Measurements from ENCODE around the gene ATXN1. TPM values are rescaled to one million over a fixed set of nuclear protein-coding genes. Genes with fewer than 3 reads are reported as not detected.
"Not testable (repeated sequence)": the region's sequence is repeated elsewhere in the genome, so short reads cannot be mapped to it uniquely, and the experiment has no call there.

Gene ATXN1
- total and polyA plus RNA-seq, 7 experiments from 2014 or later: 1.5 to 82.7 (median 42.4) TPM

- no peak for ATAC-seq
- Mint-ChIP-seq H3K4me1 (peaks cover 0 to 6% (median 0%) of the 10 kb centered on the region in 7 donors), H3K9me3 (no peaks in the 10 kb centered on the region), H3K36me3 (no peaks in the 10 kb centered on the region), H3K4me3 (no peak overlapping the region), H3K27ac (no peak overlapping the region), H3K27me3 (peaks cover 0 to 17% (median 0%) of the 10 kb centered on the region in 5 donors)
- no peak overlapping the region for H3K4me3 ChIP-seq (ENCODE audit: low read length)
- H3K4me1 ChIP-seq (ENCODE audit: control insufficient read depth in 2 of 2, insufficient read depth in 2 of 2, low read length in 2 of 2): no peaks in the 10 kb centered on the region
- H3K9me3 ChIP-seq (ENCODE audit: control insufficient read depth in 2 of 3, low read length in 3 of 3): no peaks in the 10 kb centered on the region
- POLR2A ChIA-PET: no interaction called here
- intact Hi-C loops (cut with micrococcal nuclease): no loop called here
- DNase-seq: no peak
- CTCF ChIA-PET: no interaction called here
- H3K36me3 ChIP-seq (ENCODE audit: control insufficient read depth in 2 of 3, insufficient read depth in 3 of 3, low read length in 3 of 3): no peaks in the 10 kb centered on the region
- no peaks in the 10 kb centered on the region for H3K27me3 ChIP-seq (ENCODE audit: control insufficient read depth in 2 of 2, insufficient read depth in 2 of 2, low read length in 2 of 2)
- no peak overlapping the region for H3K27ac ChIP-seq (ENCODE audit: low read depth, low read length)
Measured at GRCh38 chr6:16799279-16800193, 38.3 kb upstream of the ATXN1 start.

- Mint-ChIP-seq H3K9me3 (peaks cover 2 to 10% (median 7%) of the 10 kb centered on the region in 11 donors), H3K4me3 (no peak overlapping the region), H3K4me1 (peaks cover 0 to 2% (median 0%) of the 10 kb centered on the region in 7 donors), H3K36me3 (peaks cover 0 to 5% (median 0%) of the 10 kb centered on the region in 5 donors), H3K27me3 (peaks cover 0 to 20% (median 5%) of the 10 kb centered on the region in 5 donors), H3K27ac (no peak overlapping the region)
- ChIA-PET CTCF (no interaction called here), POLR2A (no interaction called here)
- Histone ChIP-seq H3K9me3 (ENCODE audit: control insufficient read depth in 2 of 3, low read length in 3 of 3) (no peaks in the 10 kb centered on the region), H3K4me1 (ENCODE audit: control insufficient read depth in 2 of 2, insufficient read depth in 2 of 2, low read length in 2 of 2) (no peaks in the 10 kb centered on the region), H3K36me3 (ENCODE audit: control insufficient read depth in 2 of 3, insufficient read depth in 3 of 3, low read length in 3 of 3) (no peaks in the 10 kb centered on the region), H3K27ac (ENCODE audit: low read depth, low read length) (no peak overlapping the region), H3K27me3 (ENCODE audit: control insufficient read depth in 2 of 2, insufficient read depth in 2 of 2, low read length in 2 of 2) (no peaks in the 10 kb centered on the region), H3K4me3 (ENCODE audit: low read length) (no peak overlapping the region)
- DNase-seq (no peak), ATAC-seq (no peak)
- intact Hi-C loops (cut with micrococcal nuclease): no loop called here
Measured at GRCh38 chr6:16793828-16794412, 32.7 kb upstream of the ATXN1 start.

GRCh38 chr6:16789329-16790038 lies 28.2 kb upstream of the ATXN1 start:
- DNase-seq (no peak), ATAC-seq (no peak)
- Histone ChIP-seq H3K9me3 (ENCODE audit: control insufficient read depth in 2 of 3, low read length in 3 of 3) (no peaks in the 10 kb centered on the region), H3K4me1 (ENCODE audit: control insufficient read depth in 2 of 2, insufficient read depth in 2 of 2, low read length in 2 of 2) (no peaks in the 10 kb centered on the region), H3K36me3 (ENCODE audit: control insufficient read depth in 2 of 3, insufficient read depth in 3 of 3, low read length in 3 of 3) (no peaks in the 10 kb centered on the region), H3K27ac (ENCODE audit: low read depth, low read length) (no peak overlapping the region), H3K27me3 (ENCODE audit: control insufficient read depth in 2 of 2, insufficient read depth in 2 of 2, low read length in 2 of 2) (no peaks in the 10 kb centered on the region), H3K4me3 (ENCODE audit: low read length) (no peak overlapping the region)
- Mint-ChIP-seq H3K4me3 (no peak overlapping the region), H3K4me1 (peaks cover 0 to 3% (median 0%) of the 10 kb centered on the region in 7 donors), H3K27me3 (peaks cover 0 to 14% (median 5%) of the 10 kb centered on the region in 5 donors), H3K36me3 (peaks cover 4 to 15% (median 6%) of the 10 kb centered on the region in 5 donors), H3K27ac (no peak overlapping the region), H3K9me3 (peaks cover 2 to 24% (median 13%) of the 10 kb centered on the region in 11 donors)
- POLR2A ChIA-PET: no interaction called here
- intact Hi-C loops (cut with micrococcal nuclease): no loop called here
- CTCF ChIA-PET: no interaction called here

GRCh38 chr6:16787128-16787682 lies 25.9 kb upstream of the ATXN1 start:
- Histone ChIP-seq H3K4me1 (ENCODE audit: control insufficient read depth in 2 of 2, insufficient read depth in 2 of 2, low read length in 2 of 2) (no peaks in the 10 kb centered on the region), H3K4me3 (ENCODE audit: low read length) (no peak overlapping the region), H3K9me3 (ENCODE audit: control insufficient read depth in 2 of 3, low read length in 3 of 3) (no peaks in the 10 kb centered on the region), H3K27me3 (ENCODE audit: control insufficient read depth in 2 of 2, insufficient read depth in 2 of 2, low read length in 2 of 2) (no peaks in the 10 kb centered on the region), H3K27ac (ENCODE audit: low read depth, low read length) (no peak overlapping the region), H3K36me3 (ENCODE audit: control insufficient read depth in 2 of 3, insufficient read depth in 3 of 3, low read length in 3 of 3) (no peaks in the 10 kb centered on the region)
- intact Hi-C loops (cut with micrococcal nuclease): no loop called here
- POLR2A ChIA-PET: no interaction called here
- DNase-seq: no peak
- CTCF ChIA-PET: no interaction called here
- Mint-ChIP-seq H3K9me3 (peaks cover 2 to 24% (median 13%) of the 10 kb centered on the region in 11 donors), H3K27me3 (peaks cover 0 to 6% (median 5%) of the 10 kb centered on the region in 5 donors), H3K27ac (no peak overlapping the region), H3K36me3 (peaks cover 4 to 15% (median 6%) of the 10 kb centered on the region in 5 donors), H3K4me1 (peaks cover 0 to 3% (median 0%) of the 10 kb centered on the region in 7 donors), H3K4me3 (no peak overlapping the region)
- ATAC-seq: peak; percentile 38

- Mint-ChIP-seq H3K9me3 (peaks cover 2 to 23% (median 11%) of the 10 kb centered on the region in 11 donors), H3K4me1 (peaks cover 0 to 3% (median 0%) of the 10 kb centered on the region in 7 donors), H3K36me3 (peaks cover 4 to 15% (median 6%) of the 10 kb centered on the region in 5 donors), H3K27me3 (peaks cover 0 to 6% (median 3%) of the 10 kb centered on the region in 5 donors), H3K27ac (no peak overlapping the region), H3K4me3 (no peak overlapping the region)
- CTCF ChIA-PET: no interaction called here
- no peak overlapping the region for H3K4me3 ChIP-seq (ENCODE audit: low read length)
- H3K9me3 ChIP-seq (ENCODE audit: control insufficient read depth in 2 of 3, low read length in 3 of 3): no peaks in the 10 kb centered on the region
- H3K36me3 ChIP-seq (ENCODE audit: control insufficient read depth in 2 of 3, insufficient read depth in 3 of 3, low read length in 3 of 3): no peaks in the 10 kb centered on the region
- POLR2A ChIA-PET: no interaction called here
- intact Hi-C loops (cut with micrococcal nuclease): no loop called here
- H3K27ac ChIP-seq (ENCODE audit: low read depth, low read length): no peak overlapping the region
- no peaks in the 10 kb centered on the region for H3K27me3 ChIP-seq (ENCODE audit: control insufficient read depth in 2 of 2, insufficient read depth in 2 of 2, low read length in 2 of 2)
- no peaks in the 10 kb centered on the region for H3K4me1 ChIP-seq (ENCODE audit: control insufficient read depth in 2 of 2, insufficient read depth in 2 of 2, low read length in 2 of 2)
- DNase-seq (no peak), ATAC-seq (no peak)
Measured at GRCh38 chr6:16785496-16785895, 24.2 kb upstream of the ATXN1 start.

GRCh38 chr6:16784957-16785356 lies 23.7 kb upstream of the ATXN1 start:
- H3K27me3 Mint-ChIP-seq; H3K4me1 ChIP-seq (ENCODE audit: control insufficient read depth in 2 of 2, insufficient read depth in 2 of 2, low read length in 2 of 2); intact Hi-C loops (cut with micrococcal nuclease); H3K27ac Mint-ChIP-seq; POLR2A ChIA-PET; H3K4me3 Mint-ChIP-seq; H3K27ac ChIP-seq (ENCODE audit: low read depth, low read length); H3K4me1 Mint-ChIP-seq; H3K27me3 ChIP-seq (ENCODE audit: control insufficient read depth in 2 of 2, insufficient read depth in 2 of 2, low read length in 2 of 2); CTCF ChIA-PET; H3K4me3 ChIP-seq (ENCODE audit: low read length); H3K36me3 ChIP-seq (ENCODE audit: control insufficient read depth in 2 of 3, insufficient read depth in 3 of 3, low read length in 3 of 3); DNase-seq; H3K9me3 ChIP-seq (ENCODE audit: control insufficient read depth in 2 of 3, low read length in 3 of 3); ATAC-seq: not testable (repeated sequence)
- peaks cover 0 to 20% (median 11%) of the 10 kb centered on the region in 11 donors for H3K9me3 Mint-ChIP-seq
- H3K36me3 Mint-ChIP-seq: peaks cover 3 to 15% (median 4%) of the 10 kb centered on the region in 5 donors
